Omental fat pad (tissue), 4 donors: ENCODE results near the gene EN1. TPM values are rescaled to one million over a fixed set of nuclear protein-coding genes. Genes with fewer than 3 reads are reported as not detected.

Experiments used
- ATAC-seq: fragments of 150-250 bp; one replicate; pipeline ENCODE4 v1.9.1; 2016; ENCODE audit warnings: mild to moderate bottlenecking, moderate library complexity; ENCODE audit not compliant: low FRiP score
- DNase-seq: peaks from one replicate; pipeline ENCODE4 v3.0.0-alpha.2; 2019; ENCODE audit warnings: low spot score
- CTCF ChIP-seq, 3 donors: fragments of 450-650 bp; IDR thresholded peaks; one replicate each; pipeline ENCODE4 v1.5.1; 2016 to 2017; ENCODE audit warnings: antibody characterized with exemption in 3 of 3, mild to moderate bottlenecking in 3 of 3, moderate library complexity in 2 of 3
- total RNA-seq, 4 donors: library from RNA; depleted of rRNA; stranded (reverse); fragments of >200 nt; gene quantifications; one replicate each; pipeline ENCODE4 v1.1.0, GENCODE V29; 2016

Gene EN1
- 1 to 10 TPM in 1 of 4 donors, under 1 TPM in 3; 0.28 to 1.9 (median 0.61) TPM for total RNA-seq

- DNase-seq (no peak), ATAC-seq (no peak)
- no peak for TF ChIP-seq CTCF (IDR thresholded peaks at IDR 0.05)
These were observed at the start of gene EN1 for GRCh38 chr2:118846953-118847761. Gene EN1 (minus strand): TSS chr2:118847648. CDS start chr2:118847167, 481 bp downstream.

GRCh38 chr2:118893100-118893499 is 45.7 kb upstream of the EN1 start:
- DNase-seq (no peak), ATAC-seq (no peak)
- TF ChIP-seq CTCF (IDR thresholded peaks at IDR 0.05) = no peak

GRCh38 chr2:118889995-118890394 is 42.5 kb upstream of the EN1 start:
- ATAC-seq (no peak), DNase-seq (no peak)
- no peak for TF ChIP-seq CTCF (IDR thresholded peaks at IDR 0.05)

- ATAC-seq = no peak
- no peak for DNase-seq
- TF ChIP-seq CTCF (IDR thresholded peaks at IDR 0.05) = no peak
These were observed 36.3 kb upstream of the EN1 start for GRCh38 chr2:118883792-118884191.

GRCh38 chr2:118882693-118883336 is 35.4 kb upstream of the EN1 start:
- ATAC-seq (peak; percentile 61), DNase-seq (no peak)
- peak in 1 of 3 donors; percentile 36 for TF ChIP-seq CTCF (IDR thresholded peaks at IDR 0.05)

GRCh38 chr2:118881490-118882129 is 34.2 kb upstream of the EN1 start:
- ATAC-seq = peak; percentile 69
- DNase-seq = no peak

More at GRCh38 chr2:118881490-118882129, 34.2 kb upstream of the EN1 start:
- no peak for TF ChIP-seq CTCF (IDR thresholded peaks at IDR 0.05)
